ENCODE results near the gene S100A3.

DNA sequence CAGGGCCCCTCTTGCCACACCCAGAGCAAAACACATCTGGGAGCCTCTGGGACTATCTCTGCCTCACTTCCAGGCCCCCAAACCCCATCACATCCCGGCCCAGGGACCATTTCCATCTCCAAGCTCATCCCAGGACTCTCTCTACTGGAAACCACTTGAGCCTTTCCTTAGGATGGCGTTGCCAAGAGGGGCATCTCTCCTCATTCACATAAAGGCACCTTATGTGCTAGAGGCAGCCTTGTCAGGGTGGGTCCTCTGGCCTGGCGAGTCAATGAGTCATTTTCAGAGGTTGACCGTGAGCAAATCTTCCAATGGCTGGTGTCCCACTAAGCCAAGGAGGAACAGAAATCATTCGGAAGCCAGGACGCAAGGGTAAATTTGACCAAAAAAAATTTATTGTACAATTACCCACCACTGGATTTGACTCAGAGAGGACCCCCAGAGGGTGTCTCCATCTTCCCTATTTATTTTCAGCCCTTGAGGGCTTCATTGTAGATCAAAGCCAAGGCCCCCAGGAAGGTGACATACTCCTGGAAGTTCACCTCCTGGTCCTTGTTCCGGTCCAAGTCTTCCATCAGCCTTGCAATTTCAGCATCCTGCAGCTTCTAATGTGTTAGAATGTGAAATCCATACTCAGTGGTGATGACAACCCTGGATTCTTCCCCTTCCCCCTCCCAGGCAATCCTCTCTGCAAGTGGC lies 14.7 kb downstream of the S100A3 start:
- TF ChIP-seq, protein P1, sequence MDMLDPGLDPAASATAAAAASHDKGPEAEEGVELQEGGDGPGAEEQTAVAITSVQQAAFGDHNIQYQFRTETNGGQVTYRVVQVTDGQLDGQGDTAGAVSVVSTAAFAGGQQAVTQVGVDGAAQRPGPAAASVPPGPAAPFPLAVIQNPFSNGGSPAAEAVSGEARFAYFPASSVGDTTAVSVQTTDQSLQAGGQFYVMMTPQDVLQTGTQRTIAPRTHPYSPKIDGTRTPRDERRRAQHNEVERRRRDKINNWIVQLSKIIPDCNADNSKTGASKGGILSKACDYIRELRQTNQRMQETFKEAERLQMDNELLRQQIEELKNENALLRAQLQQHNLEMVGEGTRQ (CRISPR knock-in tag; IDR thresholded peaks at IDR 0.05), result no peak
- TF ChIP-seq, protein P2, sequence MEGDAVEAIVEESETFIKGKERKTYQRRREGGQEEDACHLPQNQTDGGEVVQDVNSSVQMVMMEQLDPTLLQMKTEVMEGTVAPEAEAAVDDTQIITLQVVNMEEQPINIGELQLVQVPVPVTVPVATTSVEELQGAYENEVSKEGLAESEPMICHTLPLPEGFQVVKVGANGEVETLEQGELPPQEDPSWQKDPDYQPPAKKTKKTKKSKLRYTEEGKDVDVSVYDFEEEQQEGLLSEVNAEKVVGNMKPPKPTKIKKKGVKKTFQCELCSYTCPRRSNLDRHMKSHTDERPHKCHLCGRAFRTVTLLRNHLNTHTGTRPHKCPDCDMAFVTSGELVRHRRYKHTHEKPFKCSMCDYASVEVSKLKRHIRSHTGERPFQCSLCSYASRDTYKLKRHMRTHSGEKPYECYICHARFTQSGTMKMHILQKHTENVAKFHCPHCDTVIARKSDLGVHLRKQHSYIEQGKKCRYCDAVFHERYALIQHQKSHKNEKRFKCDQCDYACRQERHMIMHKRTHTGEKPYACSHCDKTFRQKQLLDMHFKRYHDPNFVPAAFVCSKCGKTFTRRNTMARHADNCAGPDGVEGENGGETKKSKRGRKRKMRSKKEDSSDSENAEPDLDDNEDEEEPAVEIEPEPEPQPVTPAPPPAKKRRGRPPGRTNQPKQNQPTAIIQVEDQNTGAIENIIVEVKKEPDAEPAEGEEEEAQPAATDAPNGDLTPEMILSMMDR (IDR thresholded peaks at IDR 0.05), result no peak
- TF ChIP-seq NR3C1 (CRISPR knock-in tag; conservative IDR thresholded peaks at IDR 0.05; ENCODE audit: low read depth) (no peak), SP1 (CRISPR knock-in tag; conservative IDR thresholded peaks at IDR 0.05) (no peak), ZNF317 (CRISPR knock-in tag; IDR thresholded peaks at IDR 0.05; ENCODE audit: borderline replicate concordance, low read depth) (no peak), ESRRA (CRISPR knock-in tag; IDR thresholded peaks at IDR 0.05; ENCODE audit: borderline replicate concordance) (no peak)
- TF ChIP-seq, protein P3, sequence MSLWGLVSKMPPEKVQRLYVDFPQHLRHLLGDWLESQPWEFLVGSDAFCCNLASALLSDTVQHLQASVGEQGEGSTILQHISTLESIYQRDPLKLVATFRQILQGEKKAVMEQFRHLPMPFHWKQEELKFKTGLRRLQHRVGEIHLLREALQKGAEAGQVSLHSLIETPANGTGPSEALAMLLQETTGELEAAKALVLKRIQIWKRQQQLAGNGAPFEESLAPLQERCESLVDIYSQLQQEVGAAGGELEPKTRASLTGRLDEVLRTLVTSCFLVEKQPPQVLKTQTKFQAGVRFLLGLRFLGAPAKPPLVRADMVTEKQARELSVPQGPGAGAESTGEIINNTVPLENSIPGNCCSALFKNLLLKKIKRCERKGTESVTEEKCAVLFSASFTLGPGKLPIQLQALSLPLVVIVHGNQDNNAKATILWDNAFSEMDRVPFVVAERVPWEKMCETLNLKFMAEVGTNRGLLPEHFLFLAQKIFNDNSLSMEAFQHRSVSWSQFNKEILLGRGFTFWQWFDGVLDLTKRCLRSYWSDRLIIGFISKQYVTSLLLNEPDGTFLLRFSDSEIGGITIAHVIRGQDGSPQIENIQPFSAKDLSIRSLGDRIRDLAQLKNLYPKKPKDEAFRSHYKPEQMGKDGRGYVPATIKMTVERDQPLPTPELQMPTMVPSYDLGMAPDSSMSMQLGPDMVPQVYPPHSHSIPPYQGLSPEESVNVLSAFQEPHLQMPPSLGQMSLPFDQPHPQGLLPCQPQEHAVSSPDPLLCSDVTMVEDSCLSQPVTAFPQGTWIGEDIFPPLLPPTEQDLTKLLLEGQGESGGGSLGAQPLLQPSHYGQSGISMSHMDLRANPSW (CRISPR knock-in tag; conservative IDR thresholded peaks at IDR 0.05; ENCODE audit: low read depth), result no peak
- TF ChIP-seq, protein P4, sequence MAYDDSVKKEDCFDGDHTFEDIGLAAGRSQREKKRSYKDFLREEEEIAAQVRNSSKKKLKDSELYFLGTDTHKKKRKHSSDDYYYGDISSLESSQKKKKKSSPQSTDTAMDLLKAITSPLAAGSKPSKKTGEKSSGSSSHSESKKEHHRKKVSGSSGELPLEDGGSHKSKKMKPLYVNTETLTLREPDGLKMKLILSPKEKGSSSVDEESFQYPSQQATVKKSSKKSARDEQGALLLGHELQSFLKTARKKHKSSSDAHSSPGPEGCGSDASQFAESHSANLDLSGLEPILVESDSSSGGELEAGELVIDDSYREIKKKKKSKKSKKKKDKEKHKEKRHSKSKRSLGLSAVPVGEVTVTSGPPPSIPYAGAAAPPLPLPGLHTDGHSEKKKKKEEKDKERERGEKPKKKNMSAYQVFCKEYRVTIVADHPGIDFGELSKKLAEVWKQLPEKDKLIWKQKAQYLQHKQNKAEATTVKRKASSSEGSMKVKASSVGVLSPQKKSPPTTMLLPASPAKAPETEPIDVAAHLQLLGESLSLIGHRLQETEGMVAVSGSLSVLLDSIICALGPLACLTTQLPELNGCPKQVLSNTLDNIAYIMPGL (CRISPR knock-in tag; IDR thresholded peaks at IDR 0.05), result no peak
- TF ChIP-seq, protein P5, sequence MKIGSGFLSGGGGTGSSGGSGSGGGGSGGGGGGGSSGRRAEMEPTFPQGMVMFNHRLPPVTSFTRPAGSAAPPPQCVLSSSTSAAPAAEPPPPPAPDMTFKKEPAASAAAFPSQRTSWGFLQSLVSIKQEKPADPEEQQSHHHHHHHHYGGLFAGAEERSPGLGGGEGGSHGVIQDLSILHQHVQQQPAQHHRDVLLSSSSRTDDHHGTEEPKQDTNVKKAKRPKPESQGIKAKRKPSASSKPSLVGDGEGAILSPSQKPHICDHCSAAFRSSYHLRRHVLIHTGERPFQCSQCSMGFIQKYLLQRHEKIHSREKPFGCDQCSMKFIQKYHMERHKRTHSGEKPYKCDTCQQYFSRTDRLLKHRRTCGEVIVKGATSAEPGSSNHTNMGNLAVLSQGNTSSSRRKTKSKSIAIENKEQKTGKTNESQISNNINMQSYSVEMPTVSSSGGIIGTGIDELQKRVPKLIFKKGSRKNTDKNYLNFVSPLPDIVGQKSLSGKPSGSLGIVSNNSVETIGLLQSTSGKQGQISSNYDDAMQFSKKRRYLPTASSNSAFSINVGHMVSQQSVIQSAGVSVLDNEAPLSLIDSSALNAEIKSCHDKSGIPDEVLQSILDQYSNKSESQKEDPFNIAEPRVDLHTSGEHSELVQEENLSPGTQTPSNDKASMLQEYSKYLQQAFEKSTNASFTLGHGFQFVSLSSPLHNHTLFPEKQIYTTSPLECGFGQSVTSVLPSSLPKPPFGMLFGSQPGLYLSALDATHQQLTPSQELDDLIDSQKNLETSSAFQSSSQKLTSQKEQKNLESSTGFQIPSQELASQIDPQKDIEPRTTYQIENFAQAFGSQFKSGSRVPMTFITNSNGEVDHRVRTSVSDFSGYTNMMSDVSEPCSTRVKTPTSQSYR (CRISPR knock-in tag; IDR thresholded peaks at IDR 0.05), result no peak
- TF ChIP-seq, protein P6, sequence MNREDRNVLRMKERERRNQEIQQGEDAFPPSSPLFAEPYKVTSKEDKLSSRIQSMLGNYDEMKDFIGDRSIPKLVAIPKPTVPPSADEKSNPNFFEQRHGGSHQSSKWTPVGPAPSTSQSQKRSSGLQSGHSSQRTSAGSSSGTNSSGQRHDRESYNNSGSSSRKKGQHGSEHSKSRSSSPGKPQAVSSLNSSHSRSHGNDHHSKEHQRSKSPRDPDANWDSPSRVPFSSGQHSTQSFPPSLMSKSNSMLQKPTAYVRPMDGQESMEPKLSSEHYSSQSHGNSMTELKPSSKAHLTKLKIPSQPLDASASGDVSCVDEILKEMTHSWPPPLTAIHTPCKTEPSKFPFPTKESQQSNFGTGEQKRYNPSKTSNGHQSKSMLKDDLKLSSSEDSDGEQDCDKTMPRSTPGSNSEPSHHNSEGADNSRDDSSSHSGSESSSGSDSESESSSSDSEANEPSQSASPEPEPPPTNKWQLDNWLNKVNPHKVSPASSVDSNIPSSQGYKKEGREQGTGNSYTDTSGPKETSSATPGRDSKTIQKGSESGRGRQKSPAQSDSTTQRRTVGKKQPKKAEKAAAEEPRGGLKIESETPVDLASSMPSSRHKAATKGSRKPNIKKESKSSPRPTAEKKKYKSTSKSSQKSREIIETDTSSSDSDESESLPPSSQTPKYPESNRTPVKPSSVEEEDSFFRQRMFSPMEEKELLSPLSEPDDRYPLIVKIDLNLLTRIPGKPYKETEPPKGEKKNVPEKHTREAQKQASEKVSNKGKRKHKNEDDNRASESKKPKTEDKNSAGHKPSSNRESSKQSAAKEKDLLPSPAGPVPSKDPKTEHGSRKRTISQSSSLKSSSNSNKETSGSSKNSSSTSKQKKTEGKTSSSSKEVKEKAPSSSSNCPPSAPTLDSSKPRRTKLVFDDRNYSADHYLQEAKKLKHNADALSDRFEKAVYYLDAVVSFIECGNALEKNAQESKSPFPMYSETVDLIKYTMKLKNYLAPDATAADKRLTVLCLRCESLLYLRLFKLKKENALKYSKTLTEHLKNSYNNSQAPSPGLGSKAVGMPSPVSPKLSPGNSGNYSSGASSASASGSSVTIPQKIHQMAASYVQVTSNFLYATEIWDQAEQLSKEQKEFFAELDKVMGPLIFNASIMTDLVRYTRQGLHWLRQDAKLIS (CRISPR knock-in tag; IDR thresholded peaks at IDR 0.05; ENCODE audit: borderline replicate concordance), result no peak
- TF ChIP-seq, protein P7, sequence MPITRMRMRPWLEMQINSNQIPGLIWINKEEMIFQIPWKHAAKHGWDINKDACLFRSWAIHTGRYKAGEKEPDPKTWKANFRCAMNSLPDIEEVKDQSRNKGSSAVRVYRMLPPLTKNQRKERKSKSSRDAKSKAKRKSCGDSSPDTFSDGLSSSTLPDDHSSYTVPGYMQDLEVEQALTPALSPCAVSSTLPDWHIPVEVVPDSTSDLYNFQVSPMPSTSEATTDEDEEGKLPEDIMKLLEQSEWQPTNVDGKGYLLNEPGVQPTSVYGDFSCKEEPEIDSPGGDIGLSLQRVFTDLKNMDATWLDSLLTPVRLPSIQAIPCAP (CRISPR knock-in tag; IDR thresholded peaks at IDR 0.05), result no peak
- TF ChIP-seq, protein P8, sequence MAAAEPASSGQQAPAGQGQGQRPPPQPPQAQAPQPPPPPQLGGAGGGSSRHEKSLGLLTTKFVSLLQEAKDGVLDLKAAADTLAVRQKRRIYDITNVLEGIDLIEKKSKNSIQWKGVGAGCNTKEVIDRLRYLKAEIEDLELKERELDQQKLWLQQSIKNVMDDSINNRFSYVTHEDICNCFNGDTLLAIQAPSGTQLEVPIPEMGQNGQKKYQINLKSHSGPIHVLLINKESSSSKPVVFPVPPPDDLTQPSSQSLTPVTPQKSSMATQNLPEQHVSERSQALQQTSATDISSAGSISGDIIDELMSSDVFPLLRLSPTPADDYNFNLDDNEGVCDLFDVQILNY (CRISPR knock-in tag; IDR thresholded peaks at IDR 0.05), result no peak
- TF ChIP-seq, protein P9, sequence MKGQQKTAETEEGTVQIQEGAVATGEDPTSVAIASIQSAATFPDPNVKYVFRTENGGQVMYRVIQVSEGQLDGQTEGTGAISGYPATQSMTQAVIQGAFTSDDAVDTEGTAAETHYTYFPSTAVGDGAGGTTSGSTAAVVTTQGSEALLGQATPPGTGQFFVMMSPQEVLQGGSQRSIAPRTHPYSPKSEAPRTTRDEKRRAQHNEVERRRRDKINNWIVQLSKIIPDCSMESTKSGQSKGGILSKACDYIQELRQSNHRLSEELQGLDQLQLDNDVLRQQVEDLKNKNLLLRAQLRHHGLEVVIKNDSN (CRISPR knock-in tag; IDR thresholded peaks at IDR 0.05), result no peak
